Measurements from ENCODE around the gene BIRC6.
"Not testable (repeated sequence)": the region's sequence is repeated elsewhere in the genome, so short reads cannot be mapped to it uniquely, and the experiment has no call there.

Gene BIRC6

DNA sequence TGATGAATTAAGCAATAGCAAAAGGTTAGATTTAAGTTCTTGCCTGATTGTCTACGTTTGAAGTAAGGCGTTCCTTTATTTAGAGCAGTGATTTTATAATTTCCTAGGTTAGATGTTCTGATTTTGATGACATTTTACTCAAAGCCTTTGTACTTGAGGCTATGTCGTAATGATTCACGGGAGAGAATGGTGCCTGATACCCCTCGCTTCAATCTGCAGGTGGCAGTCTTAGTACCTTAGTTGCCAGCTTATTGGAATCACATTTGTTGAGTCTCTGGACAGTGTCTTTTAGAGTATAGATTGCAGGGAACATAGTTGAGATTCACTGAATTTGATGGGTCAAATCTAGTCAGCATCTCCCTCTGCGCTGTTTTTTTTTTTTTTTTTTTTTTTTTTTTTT, 89.5 kb downstream of the BIRC6 start:
- DNase-seq (ENCODE audit: low spot score) = no peak

DNA sequence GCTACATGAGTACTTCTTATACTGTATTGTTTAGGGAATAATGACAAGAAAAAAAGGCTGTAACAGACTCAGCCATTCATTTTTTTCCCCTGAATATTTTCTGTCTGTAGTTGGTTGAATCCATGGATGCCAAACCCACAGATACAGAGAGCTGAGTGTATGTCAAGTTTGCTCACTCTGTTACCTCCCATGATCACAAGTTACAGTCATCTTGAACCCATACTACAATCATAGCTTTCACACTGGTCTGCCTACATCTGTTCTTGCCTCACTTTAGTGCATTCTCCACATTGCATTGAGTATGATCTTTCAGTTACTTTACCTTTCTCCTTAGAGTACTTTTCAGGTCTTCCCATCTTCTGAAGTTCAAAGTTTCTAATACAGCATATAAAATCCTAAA, 94.0 kb downstream of the BIRC6 start:
- DNase-seq (ENCODE audit: low spot score) = no peak

DNA sequence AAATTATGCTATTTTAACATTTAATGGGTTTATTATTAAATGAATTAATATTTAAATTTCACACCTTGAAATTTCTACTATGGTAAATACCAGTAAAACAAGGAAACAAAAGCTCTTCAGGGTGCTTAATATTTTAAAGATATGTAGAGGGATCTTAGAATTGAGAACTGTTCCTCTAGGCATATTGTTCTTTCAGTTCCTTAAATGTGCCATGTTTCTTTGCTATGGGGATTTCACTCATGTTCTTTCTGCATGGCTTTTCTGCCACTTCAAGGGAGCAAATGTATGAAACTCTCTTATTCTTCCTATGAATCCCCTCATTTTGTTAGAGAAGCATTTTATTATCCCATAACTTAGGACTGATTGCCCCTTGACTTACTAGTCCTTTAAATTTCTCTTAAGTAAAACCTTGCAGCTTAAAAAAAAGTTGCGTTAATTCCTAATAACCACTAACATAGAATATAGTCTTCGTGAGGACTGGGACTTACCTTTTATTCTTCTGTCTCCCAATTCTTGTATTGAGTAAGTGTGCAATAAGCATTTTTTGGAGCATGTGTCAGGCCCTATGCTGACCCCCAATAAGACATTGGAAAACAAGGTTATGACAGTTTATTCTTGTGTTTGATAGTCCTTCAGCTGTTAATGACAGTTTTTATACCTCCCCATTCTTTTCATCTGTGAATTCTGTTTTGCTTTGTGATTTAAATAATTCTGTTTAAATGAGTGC, 95.7 kb downstream of the BIRC6 start:
- no peak for DNase-seq (ENCODE audit: low spot score)

DNA sequence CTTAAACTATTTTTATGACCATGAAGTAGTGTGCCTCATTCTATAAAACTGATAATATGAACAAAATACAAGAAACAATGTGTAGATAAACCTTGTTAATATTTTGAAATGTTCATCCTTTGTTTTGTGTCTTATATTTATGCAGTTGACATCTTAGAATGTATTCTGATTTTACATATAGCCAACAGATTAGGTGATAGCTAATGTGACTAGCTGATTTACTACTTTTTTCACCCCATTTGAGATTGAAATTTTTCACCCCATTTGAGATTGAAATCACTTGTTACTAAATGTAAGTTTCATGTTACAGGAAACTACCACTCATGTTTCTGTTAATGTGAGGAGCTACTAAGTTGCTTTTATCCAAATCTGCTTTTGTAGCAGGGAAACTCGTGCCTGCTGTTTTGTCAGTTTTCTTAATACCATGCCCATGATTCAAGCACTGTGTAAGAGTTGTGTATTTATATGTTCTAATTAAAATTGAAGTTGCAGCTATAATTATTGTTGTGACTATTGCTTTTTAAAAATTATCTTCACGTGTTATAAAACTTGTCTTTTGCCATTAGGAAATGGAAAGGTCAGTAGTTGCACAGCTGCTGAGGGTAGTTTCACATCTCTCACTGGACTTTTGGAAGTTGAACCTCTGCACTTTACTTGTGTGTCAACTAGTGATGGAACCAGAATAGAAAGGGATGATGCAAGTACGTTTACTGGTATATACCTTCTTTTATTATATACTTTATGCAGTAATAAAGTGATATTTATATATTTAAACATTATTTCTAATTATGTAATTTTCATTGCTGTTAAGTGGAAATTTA, 96.6 kb downstream of the BIRC6 start:
- DNase-seq (ENCODE audit: low spot score) = no peak

DNA sequence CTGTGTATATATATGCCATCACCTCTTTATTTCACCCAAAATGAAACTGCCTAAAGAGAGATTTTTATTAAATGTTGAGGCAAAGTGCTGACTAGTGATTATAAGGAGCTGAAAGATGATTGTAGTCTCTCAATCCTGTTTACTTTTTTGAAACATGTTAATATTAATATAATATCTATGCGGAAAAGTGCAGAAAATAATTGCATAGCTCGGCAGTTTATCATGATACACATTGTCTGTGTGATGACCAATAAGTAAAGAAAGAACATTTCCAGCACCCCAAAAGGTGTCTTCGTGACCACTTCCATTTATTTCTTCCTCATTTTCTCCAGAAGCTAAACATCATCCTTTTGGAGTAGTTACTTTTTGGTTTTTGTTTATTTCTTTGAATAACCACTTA, 99.0 kb downstream of the BIRC6 start:
- DNase-seq (ENCODE audit: low spot score) = no peak

DNA sequence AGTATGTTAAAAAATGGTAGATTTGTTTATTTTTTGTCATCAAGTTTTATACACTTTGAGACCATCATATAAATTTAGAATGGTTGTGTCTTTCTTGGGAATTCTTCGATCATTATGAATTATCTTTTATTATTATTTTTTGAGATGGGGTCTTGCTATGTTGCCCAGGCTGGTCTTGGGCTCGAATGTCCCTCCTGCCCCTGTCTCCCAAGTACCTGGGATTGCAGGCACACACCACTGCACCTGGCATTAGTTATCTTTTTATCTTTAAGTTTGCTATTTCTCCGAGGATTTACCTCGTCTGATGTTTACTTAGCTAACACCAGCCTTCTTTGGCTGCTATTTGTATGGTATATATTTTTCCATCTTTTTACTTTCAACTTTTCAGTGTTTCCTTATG, 100.0 kb downstream of the BIRC6 start:
- DNase-seq (ENCODE audit: low spot score) = no peak

DNA sequence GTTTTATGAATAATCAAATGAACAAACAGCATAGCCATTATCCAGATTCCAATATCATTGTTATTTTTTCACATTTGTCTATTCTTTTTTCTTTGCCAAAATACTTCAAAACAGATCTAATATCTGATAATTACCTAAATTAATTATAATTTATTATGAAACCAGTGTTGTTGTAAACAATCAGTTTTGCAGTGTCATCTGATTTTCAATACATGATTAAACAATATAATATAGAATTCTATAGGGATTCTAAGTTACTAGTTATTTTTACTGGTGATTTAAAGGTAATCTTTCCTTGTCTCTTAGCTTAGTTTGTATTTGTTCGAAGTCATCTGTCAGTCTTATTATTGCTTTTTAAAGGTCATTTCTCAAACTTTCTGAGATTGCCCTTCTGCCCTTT, 101.0 kb downstream of the BIRC6 start:
- DNase-seq (ENCODE audit: low spot score) = no peak

DNA sequence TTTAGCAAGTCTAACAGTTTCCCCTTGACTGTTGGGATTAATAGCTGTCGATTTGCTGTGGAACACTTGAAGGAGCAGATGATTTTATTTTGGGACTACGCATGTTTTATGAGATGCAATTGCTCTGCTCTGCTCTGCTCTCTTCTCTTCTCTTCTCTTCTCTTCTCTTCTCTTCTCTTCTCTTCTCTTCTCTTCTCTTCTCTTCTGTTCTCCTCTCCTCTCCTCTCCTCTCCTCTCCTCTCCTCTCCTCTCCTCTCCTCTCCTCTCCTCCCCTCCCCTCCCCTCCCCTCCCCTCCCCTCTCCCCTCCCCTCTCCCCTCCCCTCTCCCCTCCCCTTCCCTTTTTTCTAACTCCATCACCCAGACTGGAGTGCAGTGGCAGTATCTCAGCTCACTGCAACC, 104.0 kb downstream of the BIRC6 start:
- not testable (repeated sequence) for DNase-seq (ENCODE audit: low spot score)

DNA sequence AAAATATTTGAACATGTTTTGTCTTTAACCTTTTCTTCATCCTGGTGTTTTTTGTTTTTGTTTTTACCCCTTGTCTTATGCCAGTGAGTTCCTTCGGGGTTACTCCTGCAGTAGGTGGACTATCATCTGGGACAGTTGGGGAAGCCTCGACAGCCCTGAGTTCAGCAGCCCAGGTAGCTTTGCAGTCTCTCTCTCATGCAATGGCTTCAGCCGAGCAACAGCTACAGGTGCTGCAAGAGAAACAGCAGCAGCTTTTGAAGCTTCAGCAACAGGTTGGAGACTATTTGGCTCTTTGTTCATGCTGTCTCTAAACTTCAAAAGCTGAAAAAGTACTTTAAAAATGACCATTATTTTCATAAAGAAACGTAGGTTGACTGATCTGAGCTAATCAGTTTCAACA, 106.3 kb downstream of the BIRC6 start:
- no peak for DNase-seq (ENCODE audit: low spot score)

DNA sequence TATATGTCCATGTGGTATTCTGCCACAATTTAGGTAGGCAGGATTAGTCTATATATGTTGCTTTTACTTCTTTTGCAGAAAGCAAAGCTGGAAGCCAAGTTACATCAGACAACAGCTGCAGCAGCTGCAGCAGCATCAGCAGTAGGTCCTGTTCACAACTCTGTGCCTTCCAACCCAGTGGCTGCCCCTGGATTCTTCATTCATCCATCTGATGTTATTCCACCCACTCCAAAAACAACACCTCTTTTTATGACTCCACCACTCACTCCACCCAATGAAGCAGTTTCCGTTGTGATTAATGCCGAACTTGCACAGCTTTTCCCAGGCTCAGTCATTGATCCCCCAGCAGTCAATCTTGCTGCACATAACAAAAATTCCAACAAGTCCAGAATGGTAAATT, 107.6 kb downstream of the BIRC6 start:
- no peak for DNase-seq (ENCODE audit: low spot score)

DNA sequence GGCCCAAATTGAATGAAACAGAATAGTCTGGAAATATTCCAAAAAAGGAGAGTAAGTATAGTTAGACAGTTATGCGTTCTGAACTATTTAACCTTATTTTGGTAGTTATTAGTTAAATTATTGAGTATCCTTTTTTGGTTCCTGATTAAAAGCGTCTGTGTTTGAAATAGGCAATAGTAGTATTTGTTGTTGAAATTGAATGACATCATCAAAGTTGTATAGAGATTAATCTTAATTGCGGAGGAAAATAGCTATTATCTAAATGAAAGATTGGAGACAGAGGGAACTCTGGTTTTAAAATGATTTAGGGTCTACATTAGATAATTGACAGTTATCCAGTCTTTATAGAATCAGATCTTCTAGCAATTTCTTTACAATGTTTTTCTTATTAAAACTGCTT, 115.8 kb downstream of the BIRC6 start:
- DNase-seq (ENCODE audit: low spot score) = no peak

DNA sequence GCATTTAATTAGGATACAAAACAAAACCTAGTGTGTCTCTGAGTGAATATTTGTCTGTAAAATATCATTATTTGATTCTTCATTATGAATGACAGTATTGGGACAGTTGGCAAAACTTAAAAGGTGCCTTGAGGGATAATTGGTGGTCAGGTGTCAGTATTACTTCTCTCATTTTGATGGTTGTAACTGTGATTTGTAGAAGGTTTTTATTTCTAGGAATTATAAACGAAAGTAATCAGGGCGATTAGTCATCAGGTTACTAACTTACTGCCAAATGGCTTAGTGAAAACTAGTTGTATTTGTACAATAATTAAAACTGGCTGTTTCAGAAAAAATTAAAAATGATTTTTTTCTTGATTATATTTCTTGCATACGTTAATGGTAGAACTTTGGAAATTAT, 117.6 kb downstream of the BIRC6 start:
- DNase-seq (ENCODE audit: low spot score) = peak; percentile 26

DNA sequence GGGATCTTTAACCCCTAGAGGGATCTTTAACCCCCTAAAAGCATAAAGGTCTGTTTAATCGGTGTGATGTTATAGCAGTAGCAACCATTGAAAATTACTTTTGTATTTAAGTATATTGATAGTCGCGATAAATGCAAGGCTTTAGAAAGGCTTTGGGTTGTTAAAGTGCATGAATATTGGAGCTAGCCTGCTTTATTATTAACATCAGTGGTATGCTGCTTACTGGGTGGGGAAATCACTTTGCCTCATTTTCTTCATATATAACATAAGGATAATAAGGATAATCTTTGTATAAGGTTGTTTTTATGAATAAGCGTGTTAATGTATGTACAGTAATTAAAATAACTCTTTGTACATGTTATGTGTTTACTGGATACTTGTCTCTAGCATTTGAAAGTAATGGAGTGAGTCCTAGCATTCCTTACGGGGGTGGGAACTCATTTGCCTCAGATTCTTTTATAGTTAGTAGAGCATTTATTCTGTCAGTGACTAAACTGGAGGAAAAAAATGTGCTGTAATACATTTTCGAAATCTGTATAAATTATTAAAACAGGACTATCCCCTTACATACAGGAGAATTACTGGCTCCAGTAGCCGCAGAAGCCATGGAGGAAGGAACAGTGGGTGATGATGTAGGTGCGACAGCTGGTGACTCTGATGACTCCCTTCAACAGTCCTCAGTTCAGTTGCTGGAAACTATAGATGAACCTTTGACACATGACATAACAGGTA, 122.2 kb downstream of the BIRC6 start:
- peak; percentile 72 for DNase-seq (ENCODE audit: low spot score)

DNA sequence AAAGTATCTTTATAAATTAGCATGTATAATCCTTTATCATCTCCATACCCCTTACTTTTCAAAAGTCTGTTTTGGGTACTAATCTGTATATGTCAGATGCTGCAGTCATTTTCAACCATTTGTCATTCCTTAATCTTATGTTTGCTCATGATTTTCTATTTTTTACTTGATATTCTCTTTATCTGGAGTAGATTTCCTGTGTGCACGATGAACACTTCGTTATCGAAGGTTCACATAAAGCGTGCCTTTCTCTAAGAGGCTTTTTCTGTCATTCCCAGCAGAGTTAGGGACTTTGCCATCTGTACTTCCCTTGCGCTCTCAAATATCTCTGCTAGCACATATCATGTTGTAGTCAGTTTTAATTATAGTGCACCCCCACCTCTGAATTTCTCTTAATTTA, 123.2 kb downstream of the BIRC6 start:
- no peak for DNase-seq (ENCODE audit: low spot score)

DNA sequence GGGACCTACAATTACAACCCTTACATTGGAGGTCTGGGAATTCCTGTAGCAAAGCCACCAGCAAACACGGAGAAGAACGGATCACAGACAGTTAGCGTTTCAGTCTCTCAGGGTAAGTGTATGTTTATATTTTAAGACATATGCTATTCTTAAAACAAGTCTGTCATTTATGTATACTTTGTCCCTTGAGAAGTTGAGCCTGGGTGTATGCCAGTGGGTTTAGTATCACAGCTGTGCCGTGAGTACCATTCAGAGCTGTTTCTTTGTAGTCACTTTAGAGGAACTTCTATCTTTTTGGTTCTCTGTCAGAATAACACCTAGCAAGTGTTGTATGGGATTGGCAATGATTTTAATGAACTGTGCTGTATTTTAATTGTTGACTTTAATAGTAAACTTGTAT, 125.6 kb downstream of the BIRC6 start:
- DNase-seq (ENCODE audit: low spot score) = no peak

DNA sequence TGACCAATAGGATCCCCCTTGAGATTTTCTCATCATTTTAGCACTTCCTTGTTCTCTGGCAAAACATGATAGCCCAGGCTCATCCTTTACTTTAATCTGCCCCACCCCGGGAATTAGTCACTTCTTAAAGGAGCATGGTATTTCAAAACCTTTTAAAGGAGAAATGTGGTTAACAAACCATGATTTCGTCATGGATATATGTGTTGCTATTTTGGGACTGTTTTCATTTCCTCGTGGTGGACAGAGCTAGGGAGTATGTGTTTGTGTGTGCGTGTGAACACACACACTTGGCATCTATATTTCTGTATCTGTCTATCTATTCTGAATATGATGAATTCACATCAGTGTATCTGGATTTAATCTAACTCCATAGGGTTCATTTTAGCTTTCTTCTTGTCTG, 128.1 kb downstream of the BIRC6 start:
- peak; percentile 83 for DNase-seq (ENCODE audit: low spot score)

DNA sequence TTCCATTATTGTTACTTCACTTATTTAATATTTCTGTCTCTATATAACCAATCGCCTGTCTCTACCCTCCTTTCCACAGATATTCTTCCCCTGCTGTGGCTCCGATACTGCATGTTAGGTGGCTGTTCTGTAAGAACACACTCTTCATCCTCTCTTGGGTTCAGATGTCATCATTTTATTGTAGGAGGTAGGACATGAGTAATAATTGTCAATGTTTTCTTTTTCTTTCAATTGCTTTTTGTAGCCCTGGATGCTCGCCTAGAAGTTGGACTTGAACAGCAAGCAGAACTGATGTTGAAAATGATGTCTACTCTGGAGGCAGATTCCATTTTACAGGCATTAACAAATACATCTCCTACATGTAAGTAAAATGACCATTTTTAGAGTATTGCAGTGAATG, 128.6 kb downstream of the BIRC6 start:
- peak; percentile 5 for DNase-seq (ENCODE audit: low spot score)

DNA sequence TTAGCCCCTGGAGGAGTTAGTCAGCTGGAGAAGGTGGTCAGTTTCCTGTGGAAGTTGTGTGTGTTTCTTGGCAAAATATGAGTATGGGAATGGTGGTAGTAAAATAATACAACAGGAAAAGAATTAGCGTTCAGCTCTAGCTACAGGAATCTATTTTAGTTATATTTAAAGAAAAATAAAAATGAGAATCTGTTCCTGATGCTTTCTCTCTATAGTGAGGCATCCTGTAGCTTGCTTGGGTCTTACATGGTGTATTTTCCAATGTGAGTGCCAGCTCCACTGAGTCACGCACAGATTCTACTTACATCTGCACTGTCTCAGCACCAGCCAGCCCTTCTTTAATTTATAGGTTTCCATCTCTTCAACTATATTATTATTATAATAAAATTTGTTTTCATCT, 132.2 kb downstream of the BIRC6 start:
- no peak for DNase-seq (ENCODE audit: low spot score)

DNA sequence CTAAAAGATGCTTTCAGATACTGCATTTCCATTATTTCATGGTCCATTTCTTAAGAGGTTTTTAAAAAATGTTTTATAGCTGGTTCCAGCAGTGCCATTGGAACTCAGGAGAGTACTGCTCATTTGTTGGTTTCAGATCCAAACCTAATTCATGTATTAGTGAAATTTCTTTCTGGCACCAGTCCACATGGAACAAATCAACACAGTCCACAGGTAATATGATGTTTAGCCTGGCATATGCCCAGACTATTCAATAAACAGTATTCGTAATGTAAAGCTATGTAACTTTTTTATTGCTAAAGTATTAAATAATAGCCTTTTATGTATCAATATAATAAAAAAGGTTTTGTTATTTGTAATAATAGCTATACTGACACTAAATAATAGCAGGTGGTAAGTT, 134.5 kb downstream of the BIRC6 start:
- DNase-seq (ENCODE audit: low spot score) = no peak

DNA sequence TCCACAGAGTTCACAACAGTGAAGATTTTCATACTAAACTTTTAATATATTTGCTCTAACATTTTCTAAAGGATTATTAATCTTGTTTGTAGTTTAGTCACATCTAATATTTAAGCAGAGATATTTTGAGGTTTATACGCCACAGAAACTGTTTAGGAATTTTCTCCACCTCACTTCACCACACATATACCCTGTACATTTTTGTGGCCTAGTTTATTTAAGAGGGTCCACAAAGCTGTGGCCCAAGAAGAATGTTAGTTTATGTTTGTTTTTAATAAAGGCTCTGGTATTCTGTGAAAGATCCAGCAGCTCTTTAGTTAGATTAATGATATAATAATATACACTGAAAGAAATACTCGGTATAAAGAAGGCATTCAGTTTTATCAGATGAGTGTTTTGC, 138.3 kb downstream of the BIRC6 start:
- DNase-seq (ENCODE audit: low spot score) = no peak

DNA sequence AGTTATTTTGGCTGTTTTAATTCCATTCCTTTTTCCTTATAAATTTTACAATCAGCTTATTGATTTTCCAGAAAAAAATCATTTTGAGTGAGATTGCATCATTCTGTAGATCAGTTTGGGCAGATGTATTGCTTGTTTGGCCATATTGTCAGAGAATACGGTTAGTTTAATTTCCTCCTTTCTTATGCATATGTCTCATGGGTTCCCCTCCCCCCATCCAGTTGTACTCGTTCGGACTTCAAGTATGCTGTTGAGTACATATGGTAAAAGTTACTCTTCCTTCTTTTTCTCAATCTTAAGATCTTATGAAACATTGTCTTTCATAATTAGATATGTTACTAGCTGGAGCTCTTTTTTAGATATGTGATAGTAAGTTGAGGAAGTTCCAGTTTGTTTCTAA, 139.8 kb downstream of the BIRC6 start:
- no peak for DNase-seq (ENCODE audit: low spot score)

DNA sequence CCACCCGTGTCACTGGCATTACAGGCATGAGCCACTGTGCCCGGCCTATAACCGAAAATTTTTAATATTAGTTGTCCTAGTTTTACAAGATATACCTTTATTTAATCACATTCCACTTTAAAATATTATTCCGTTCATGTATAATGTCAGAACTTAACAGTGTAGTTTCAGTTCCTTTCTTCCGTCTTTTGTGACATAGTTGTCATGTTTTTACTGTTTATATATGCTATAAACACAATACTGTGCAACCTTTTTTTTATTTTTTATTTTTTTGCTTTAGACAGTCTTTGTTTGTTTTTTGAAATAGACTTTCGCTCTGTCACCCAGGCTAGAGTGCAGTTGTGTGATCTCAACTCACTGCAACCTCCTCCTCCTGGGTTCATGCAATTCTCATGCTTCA, 141.5 kb downstream of the BIRC6 start:
- no peak for DNase-seq (ENCODE audit: low spot score)

DNA sequence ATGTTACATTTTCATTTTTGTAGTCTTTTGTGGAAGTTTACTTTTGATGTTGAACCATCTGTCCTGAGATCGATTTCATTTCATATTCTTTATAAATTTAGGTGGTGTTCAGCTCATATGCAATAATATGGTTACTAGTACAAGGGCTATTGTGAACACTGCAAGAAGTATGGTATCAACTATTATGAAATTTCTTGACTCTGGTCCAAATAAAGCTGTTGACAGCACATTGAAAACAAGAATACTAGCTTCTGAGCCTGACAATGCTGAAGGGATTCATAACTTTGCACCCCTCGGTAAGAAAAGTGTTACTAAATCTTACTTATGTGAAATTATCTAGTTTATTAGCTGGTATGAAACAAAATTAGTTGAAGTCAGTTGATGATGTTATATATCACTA, 146.1 kb downstream of the BIRC6 start:
- no peak for DNase-seq (ENCODE audit: low spot score)

All from GM03348 (cell line).